ENCODE data around the gene PARD3B.

DNA sequence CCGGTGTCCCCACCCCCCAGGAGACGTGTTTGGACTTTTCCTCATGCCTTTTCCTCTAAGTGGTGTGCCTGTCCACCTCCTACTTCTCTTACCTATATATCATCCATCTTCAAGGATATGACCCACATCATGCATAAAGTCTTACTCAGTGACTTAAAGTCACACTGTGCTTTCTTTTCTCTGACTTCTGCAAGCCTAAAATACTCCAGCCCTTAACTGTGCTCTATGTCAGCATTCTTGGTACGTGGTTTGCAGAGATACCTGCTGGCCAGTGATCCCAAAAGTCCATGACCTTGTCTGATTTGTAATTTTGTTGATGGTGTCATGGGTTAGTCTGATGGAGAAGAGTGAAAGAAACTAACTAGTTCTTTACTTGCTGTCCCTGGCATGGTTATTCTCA is 743.4 kb downstream of the PARD3B start:
- TF ChIP-seq CTCF (conservative IDR thresholded peaks at IDR 0.05; ENCODE audit: low read depth, low read length) (no peak), EZH2 (IDR thresholded peaks at IDR 0.05; ENCODE audit: low read length, unreplicated experiment) (no peak)

All from PC-3 (cell line).